Fibroblast of peridontal ligament (primary cell): ENCODE results near the gene FAN1.

Experiments used
- DNase-seq: peaks from one replicate; pipeline ENCODE4 v3.0.0-alpha.2; 2010; ENCODE audit errors: extremely low read depth

The FAN1 gene

GRCh38 chr15:30956216-30957124 is 52.8 kb downstream of the FAN1 start:
- no peak for DNase-seq

GRCh38 chr15:30958219-30958618 is 54.5 kb downstream of the FAN1 start:
- peak; percentile 21 for DNase-seq

- no peak for DNase-seq
These were observed 58.4 kb downstream of the FAN1 start for GRCh38 chr15:30962079-30962478.

GRCh38 chr15:30962659-30963058 is 58.9 kb downstream of the FAN1 start:
- DNase-seq: no peak

- DNase-seq: no peak
These were observed 60.0 kb downstream of the FAN1 start for GRCh38 chr15:30963681-30964080.

GRCh38 chr15:30969724-30970123 is 66.0 kb downstream of the FAN1 start:
- no peak for DNase-seq

- no peak for DNase-seq
These were observed 69.7 kb downstream of the FAN1 start for GRCh38 chr15:30973379-30973778.

GRCh38 chr15:30974112-30974511 is 70.4 kb downstream of the FAN1 start:
- no peak for DNase-seq

- no peak for DNase-seq
These were observed 74.6 kb downstream of the FAN1 start for GRCh38 chr15:30978328-30978727.

GRCh38 chr15:30979457-30979856 is 75.7 kb downstream of the FAN1 start:
- no peak for DNase-seq

GRCh38 chr15:30984118-30984517 is 80.4 kb downstream of the FAN1 start:
- DNase-seq: peak; percentile 12

GRCh38 chr15:30984542-30984941 is 80.8 kb downstream of the FAN1 start:
- DNase-seq: no peak

- peak; percentile 34 for DNase-seq
These were observed 81.4 kb downstream of the FAN1 start for GRCh38 chr15:30985081-30985531.

- peak; percentile 11 for DNase-seq
These were observed 86.3 kb downstream of the FAN1 start for GRCh38 chr15:30990036-30990435.

GRCh38 chr15:30990446-30991254 is 86.9 kb downstream of the FAN1 start:
- peak; percentile 44 for DNase-seq

- DNase-seq: peak; percentile 63
These were observed 87.8 kb downstream of the FAN1 start, which contains the start of gene MTMR10 for GRCh38 chr15:30991255-30992235. Gene MTMR10, minus strand, starts transcription at chr15:30991628. Its CDS starts 122 bp downstream, at chr15:30991506.

GRCh38 chr15:30992249-30992864 is 88.6 kb downstream of the FAN1 start:
- no peak for DNase-seq
